HG03354 (cell line): Measurements from ENCODE around the gene C2orf81.

ENCODE experiments used
- ATAC-seq: cut with Tn5 transposase; IDR thresholded peaks from one replicate; pipeline ENCODE4 v1.9.1; 2021; ENCODE audit warnings: mild to moderate bottlenecking; ENCODE audit not compliant: unreplicated experiment, poor library complexity, severe bottlenecking

Gene C2orf81

GRCh38 chr2:74368499-74368898 is 52.9 kb downstream of the C2orf81 start:
- no peak for ATAC-seq

GRCh38 chr2:74367789-74368188 is 53.6 kb downstream of the C2orf81 start:
- no peak for ATAC-seq

- ATAC-seq: no peak
Measured at GRCh38 chr2:74366036-74366435, 55.4 kb downstream of the C2orf81 start.

GRCh38 chr2:74364533-74365505 is 56.6 kb downstream of the C2orf81 start:
- ATAC-seq: no peak
